Measurements from ENCODE around the gene PBX1. TPM values are rescaled to one million over a fixed set of nuclear protein-coding genes. Genes with fewer than 3 reads are reported as not detected.

PBX1 gene
- total RNA-seq, 6 experiments from 2014 or later, result 3.1 to 7.9 (median 6.9) TPM

GRCh38 chr1:164720440-164721227 lies 161.7 kb downstream of the PBX1 start:
- Histone ChIP-seq H3K36me3 (no peaks in the 10 kb centered on the region), H3K27me3 (no peaks in the 10 kb centered on the region), H3K27ac (no peak overlapping the region), H3K4me1 (peaks cover 0 to 3% (median under 1%) of the 10 kb centered on the region in 4 donors), H3K9me3 (no peaks in the 10 kb centered on the region), H3K4me3 (no peak overlapping the region)
- WGBS (ENCODE audit: insufficient coverage, low coverage, low lambda C conversion rate, missing lambda C conversion rate), result 50% methylated on average over 2 of the region's 7 CpGs
- TF ChIP-seq POLR2A (IDR thresholded peaks at IDR 0.05) (no peak), CTCF (IDR thresholded peaks at IDR 0.05) (no peak)
- DNase-seq, result no peak
- intact Hi-C loops (cut with DNase I), result no loop called here
- peak in 1 of 4 donors; percentile 48 for ATAC-seq

- Histone ChIP-seq H3K4me1 (peaks cover 0 to 9% (median under 1%) of the 10 kb centered on the region in 4 donors), H3K4me3 (no peak overlapping the region), H3K36me3 (no peaks in the 10 kb centered on the region), H3K27me3 (no peaks in the 10 kb centered on the region), H3K9me3 (no peaks in the 10 kb centered on the region), H3K27ac (no peak overlapping the region)
- 4% methylated on average over 2 of the region's 2 CpGs for WGBS (ENCODE audit: insufficient coverage, low coverage, low lambda C conversion rate, missing lambda C conversion rate)
- ATAC-seq, result no peak
- no peak for DNase-seq
- TF ChIP-seq POLR2A (IDR thresholded peaks at IDR 0.05) (no peak), CTCF (IDR thresholded peaks at IDR 0.05) (no peak)
- intact Hi-C loops (cut with DNase I), result no loop called here
Measured at GRCh38 chr1:164721228-164721496, 162.2 kb downstream of the PBX1 start.

GRCh38 chr1:164723296-164723798 lies 164.4 kb downstream of the PBX1 start:
- DNase-seq (no peak), ATAC-seq (no peak)
- 77% methylated on average over 9 of the region's 9 CpGs for WGBS (ENCODE audit: insufficient coverage, low coverage, low lambda C conversion rate, missing lambda C conversion rate)
- no peak for TF ChIP-seq POLR2A (IDR thresholded peaks at IDR 0.05)
- no peak for TF ChIP-seq CTCF (IDR thresholded peaks at IDR 0.05)
- Histone ChIP-seq H3K27ac (no peak overlapping the region), H3K9me3 (no peaks in the 10 kb centered on the region), H3K4me1 (peaks cover 0 to 9% (median under 1%) of the 10 kb centered on the region in 4 donors), H3K4me3 (no peak overlapping the region), H3K27me3 (no peaks in the 10 kb centered on the region), H3K36me3 (no peaks in the 10 kb centered on the region)
- intact Hi-C loops (cut with DNase I), result no loop called here

- H3K4me1 ChIP-seq, result peaks cover 0 to 9% (median under 1%) of the 10 kb centered on the region in 4 donors
- no peak overlapping the region for H3K4me3 ChIP-seq
- intact Hi-C loops (cut with DNase I), result no loop called here
- no peak for DNase-seq
- TF ChIP-seq CTCF (IDR thresholded peaks at IDR 0.05), result no peak
- TF ChIP-seq POLR2A (IDR thresholded peaks at IDR 0.05), result no peak
- 52% methylated on average over 4 of the region's 4 CpGs for WGBS (ENCODE audit: insufficient coverage, low coverage, low lambda C conversion rate, missing lambda C conversion rate)
- no peak overlapping the region for H3K27ac ChIP-seq
- ATAC-seq, result peak in 3 of 4 donors; percentile 28 to 39 (median 36)
- H3K36me3 ChIP-seq, result no peaks in the 10 kb centered on the region
- H3K9me3 ChIP-seq, result no peaks in the 10 kb centered on the region
- H3K27me3 ChIP-seq, result no peaks in the 10 kb centered on the region
Measured at GRCh38 chr1:164725401-164725800, 166.4 kb downstream of the PBX1 start.

All from right lobe of liver (tissue), 6 donors.